D721Med (cell line): ENCODE measurements around the gene GHRL.

Source experiments
- DNase-seq: peaks from one replicate; pipeline ENCODE4 v3.0.0; 2011; ENCODE audit warnings: low spot score; ENCODE audit not compliant: insufficient read length
- FAIRE-seq: peaks from 2 replicates; lab custom pipeline; 2011; peaks lifted over from hg19 to GRCh38; lab: Jason Lieb, UNC
- TF ChIP-seq, protein P1 (sequence below): IDR thresholded peaks from 2 replicates; pipeline ENCODE4 v1.5.1; 2012; ENCODE audit warnings: mild to moderate bottlenecking, control low read depth; ENCODE audit not compliant: insufficient read depth; ENCODE audit errors: missing control alignments

Gene GHRL, protein sequence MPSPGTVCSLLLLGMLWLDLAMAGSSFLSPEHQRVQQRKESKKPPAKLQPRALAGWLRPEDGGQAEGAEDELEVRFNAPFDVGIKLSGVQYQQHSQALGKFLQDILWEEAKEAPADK

DNA sequence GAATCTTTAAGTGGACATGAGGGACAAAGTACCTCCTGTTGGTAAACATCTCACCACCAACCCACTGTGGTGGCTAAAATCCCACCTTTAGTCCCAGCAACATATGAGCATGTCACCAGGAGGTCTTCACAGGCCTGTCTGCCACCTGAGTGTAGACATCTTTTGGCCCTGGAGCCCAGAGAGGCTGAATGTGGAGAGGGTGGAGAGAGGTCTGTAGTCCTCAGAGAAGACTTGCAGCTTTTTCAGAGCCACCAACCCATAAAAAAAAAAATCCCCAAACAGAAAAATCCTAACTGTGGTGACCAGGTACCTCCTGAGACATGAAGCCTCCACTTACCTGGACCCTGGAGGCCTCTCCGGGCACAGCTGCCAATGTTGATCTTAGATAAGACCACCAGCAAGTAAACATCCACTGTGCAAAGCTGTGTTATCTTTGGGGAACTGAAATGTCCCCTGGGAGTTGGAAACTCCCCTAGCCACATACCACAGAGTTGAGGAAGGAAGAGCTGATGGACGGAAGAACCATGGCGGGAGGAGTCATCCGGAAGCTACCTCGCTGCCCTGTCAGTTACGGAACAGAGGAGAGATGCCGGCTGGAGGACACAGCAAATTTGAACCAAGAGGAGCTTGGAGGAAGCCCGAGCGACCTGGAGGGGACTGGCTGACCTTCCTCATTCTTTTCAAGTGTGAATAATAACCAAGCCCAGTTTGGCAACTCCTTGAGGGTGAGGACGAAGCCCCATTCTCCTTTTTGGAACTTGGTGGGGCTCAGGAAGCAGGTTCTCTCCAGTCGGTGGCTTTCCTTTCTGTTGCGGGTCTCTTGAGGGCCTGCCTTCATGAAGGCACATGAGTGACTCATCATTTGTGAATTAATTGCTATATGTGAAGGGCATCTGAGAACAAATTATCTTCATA is at the start of gene GHRL:
GHRL (minus strand) TSS at position 443 of the 915 bp plus-strand sequence. CDS start 2,767 bp downstream, outside the sequence.
- TF ChIP-seq, protein P1, sequence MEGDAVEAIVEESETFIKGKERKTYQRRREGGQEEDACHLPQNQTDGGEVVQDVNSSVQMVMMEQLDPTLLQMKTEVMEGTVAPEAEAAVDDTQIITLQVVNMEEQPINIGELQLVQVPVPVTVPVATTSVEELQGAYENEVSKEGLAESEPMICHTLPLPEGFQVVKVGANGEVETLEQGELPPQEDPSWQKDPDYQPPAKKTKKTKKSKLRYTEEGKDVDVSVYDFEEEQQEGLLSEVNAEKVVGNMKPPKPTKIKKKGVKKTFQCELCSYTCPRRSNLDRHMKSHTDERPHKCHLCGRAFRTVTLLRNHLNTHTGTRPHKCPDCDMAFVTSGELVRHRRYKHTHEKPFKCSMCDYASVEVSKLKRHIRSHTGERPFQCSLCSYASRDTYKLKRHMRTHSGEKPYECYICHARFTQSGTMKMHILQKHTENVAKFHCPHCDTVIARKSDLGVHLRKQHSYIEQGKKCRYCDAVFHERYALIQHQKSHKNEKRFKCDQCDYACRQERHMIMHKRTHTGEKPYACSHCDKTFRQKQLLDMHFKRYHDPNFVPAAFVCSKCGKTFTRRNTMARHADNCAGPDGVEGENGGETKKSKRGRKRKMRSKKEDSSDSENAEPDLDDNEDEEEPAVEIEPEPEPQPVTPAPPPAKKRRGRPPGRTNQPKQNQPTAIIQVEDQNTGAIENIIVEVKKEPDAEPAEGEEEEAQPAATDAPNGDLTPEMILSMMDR: no peak
- FAIRE-seq (no peak), DNase-seq (no peak)

DNA sequence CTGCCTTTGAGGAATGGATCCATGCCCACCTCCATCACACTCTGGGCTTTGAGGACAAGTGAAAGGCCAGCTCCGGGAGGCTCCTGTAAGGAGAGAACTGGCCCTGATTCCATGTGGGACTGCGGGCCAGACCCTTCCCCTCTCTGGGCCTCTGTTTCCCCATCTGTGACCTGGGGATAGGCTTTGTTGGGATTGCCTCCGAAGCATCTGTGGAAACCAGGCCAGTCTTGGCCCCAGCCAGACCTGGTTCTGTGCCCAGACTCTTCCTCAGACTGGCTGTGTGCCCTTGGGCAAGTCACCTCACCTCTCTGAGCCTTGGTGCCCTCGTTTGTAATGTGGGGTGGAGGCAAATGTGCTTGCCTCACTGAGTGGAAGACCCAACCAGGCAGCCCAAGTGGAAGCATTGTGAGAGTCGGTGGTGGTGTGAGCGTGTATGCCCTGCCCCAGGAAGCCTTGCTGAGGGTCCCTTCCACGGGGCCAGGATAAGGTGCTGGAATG is 49.2 kb upstream of the GHRL start:
- DNase-seq (no peak), FAIRE-seq (no peak)
- TF ChIP-seq, protein P1: no peak

DNA sequence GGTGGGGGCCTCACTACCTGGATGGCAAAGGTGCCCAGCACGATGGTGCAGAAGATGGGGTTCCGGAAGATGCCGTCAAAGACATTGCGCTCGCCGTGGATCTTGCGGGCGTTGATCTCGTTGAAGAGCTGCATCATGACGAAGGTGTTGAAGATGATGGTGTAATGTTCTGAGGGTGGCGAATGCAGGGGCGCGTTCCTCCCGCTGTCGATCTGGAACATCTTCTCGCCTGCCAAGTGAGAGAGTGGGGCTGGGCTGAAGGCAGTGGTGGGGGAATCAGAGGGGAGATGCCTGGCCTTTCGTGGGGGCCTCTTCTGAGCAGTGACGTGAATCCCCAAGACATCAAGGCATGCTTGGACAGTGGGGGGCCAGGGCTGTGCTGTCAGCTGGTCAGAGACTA is 47.7 kb upstream of the GHRL start:
- TF ChIP-seq, protein P1: no peak
- no peak for DNase-seq
- no peak for FAIRE-seq

DNA sequence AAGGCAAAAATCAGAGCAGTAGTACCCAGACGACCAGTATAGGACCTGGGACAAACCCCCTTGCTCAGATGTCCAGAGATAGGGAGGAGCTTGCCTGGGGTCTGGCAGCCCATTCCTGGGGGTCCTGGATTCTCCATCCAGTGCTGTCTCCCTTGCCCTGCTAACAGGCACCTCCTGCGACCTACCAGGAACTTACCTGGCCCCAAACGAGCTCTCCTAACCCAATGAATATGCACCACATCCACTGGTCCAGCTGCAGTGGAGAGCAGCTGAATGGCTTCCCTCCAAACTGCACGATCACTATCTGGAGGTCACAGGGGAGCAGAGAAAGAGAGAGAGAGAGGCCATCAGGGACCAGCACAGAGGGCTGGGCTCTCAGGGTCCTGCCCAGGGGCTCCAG is 47.3 kb upstream of the GHRL start:
- DNase-seq (no peak), FAIRE-seq (no peak)
- TF ChIP-seq, protein P1: no peak

DNA sequence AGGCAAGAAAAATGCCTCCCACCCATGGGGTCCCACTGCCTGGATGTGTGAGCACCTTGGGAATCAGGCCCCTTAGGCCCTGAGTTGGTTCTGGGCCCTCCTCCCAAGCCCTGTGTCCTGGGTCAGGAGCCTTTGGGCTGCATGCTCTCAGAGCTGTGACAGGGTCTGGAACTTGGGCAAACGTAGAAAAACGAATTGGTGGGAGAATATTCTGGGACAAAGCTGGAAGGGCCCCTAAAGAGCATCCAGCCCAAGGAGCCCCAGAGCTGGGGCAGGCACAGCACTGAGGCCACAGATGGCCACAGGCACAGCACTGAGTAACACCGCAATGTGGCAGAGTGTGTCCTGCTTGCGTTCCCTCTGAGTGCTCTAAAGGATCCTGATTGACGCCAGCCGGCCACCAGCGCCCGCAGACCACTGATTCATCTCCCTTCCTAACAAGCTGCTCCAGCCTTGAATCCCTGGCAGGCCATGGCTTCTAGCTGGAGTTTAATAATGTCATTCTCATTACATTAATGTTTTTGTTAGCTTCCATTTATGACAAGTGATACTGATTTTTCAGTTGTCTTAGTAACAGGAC is 46.7 kb upstream of the GHRL start:
- TF ChIP-seq, protein P1: no peak
- DNase-seq: no peak
- FAIRE-seq: no peak

DNA sequence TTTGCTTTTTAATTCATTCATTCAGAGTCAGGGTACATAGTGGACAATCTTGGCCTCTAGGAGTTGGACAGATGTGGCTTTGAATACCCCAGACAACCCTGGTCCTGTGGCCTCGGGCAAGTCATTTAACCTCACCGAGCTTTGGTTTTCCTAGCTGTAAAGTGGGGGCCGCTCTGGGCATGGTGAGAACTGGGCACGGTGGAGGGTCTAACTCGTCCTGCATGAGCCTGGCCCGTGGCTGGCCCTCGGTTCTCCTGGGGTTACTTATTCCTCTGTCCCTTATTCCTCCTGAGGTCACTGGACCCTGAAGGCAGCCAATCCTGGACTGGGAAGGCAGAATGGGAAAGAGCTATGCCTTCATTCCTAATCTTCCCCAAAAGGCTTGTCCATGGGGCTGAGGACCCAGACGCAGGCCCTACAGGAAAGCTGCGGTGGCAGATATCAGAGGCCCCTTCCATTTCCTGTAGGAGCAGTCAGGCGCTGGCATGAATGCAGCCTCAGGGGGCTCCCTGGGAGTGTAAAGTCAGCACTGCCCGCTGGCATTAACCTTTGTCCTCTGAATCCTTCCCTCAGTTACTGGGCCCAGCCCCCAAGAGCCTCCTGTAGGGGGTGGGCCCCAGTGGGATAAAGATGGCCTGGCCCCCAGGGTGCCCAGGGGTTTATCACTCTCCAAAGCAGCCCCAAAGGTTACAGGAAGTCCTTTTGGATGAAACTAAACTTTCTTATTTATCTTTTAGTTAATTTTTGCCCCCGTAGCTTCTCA is 46.0 kb upstream of the GHRL start:
- TF ChIP-seq, protein P1: no peak
- DNase-seq (no peak), FAIRE-seq (no peak)
